T47D (cell line): ENCODE results near the gene C6orf89.

Source experiments
- DNase-seq, 2 experiments: peaks; one replicate each; pipeline versions ENCODE4 v3.0.0 to v3.0.0-alpha.2; 2011 to 2012; ENCODE audit warnings: low read depth in 1 of 2, low spot score in 1 of 2
- JUND ChIP-seq: IDR thresholded peaks from 2 replicates; pipeline ENCODE4 v1.6.1; 2012; ENCODE audit warnings: low read depth
- in situ Hi-C: cut with HindIII; loops from 2 replicates; pipeline ENCODE4 v1.10.0; 2016; ENCODE audit warnings: low sequenced_read_pairs, low pct_unique_long_range_greater_than_20kb

The C6orf89 gene

GRCh38 chr6:36924131-36924530, 38.4 kb downstream of the C6orf89 start:
- in situ Hi-C loops = no loop called here
- no peak for TF ChIP-seq JUND
- no peak for DNase-seq

GRCh38 chr6:36924778-36925374, 39.1 kb downstream of the C6orf89 start:
- in situ Hi-C loops = no loop called here
- TF ChIP-seq JUND = no peak
- DNase-seq = no peak

GRCh38 chr6:36925809-36926208, 40.1 kb downstream of the C6orf89 start:
- in situ Hi-C loops = no loop called here
- TF ChIP-seq JUND = no peak
- no peak for DNase-seq

- TF ChIP-seq JUND = no peak
- in situ Hi-C loops = no loop called here
- no peak for DNase-seq
These were observed 41.2 kb downstream of the C6orf89 start for GRCh38 chr6:36926708-36927513.

GRCh38 chr6:36927691-36928546, 42.2 kb downstream of the C6orf89 start:
- DNase-seq = no peak
- in situ Hi-C loops = no loop called here

GRCh38 chr6:36928547-36928918, 42.8 kb downstream of the C6orf89 start:
- no peak for DNase-seq
- in situ Hi-C loops = no loop called here
- no peak for TF ChIP-seq JUND

More at GRCh38 chr6:36927691-36928546, 42.2 kb downstream of the C6orf89 start:
- TF ChIP-seq JUND = no peak

- DNase-seq = no peak
- TF ChIP-seq JUND = no peak
- in situ Hi-C loops = no loop called here
These were observed 43.4 kb downstream of the C6orf89 start for GRCh38 chr6:36929152-36929551.

GRCh38 chr6:36929607-36930006, 43.9 kb downstream of the C6orf89 start:
- TF ChIP-seq JUND = no peak
- DNase-seq = no peak
- in situ Hi-C loops = no loop called here

- DNase-seq = no peak
- TF ChIP-seq JUND = no peak
- in situ Hi-C loops = no loop called here
These were observed 44.7 kb downstream of the C6orf89 start for GRCh38 chr6:36930483-36930882.

GRCh38 chr6:36933102-36933501, 47.4 kb downstream of the C6orf89 start:
- no peak for DNase-seq
- in situ Hi-C loops = no loop called here
- TF ChIP-seq JUND = no peak

- no peak for DNase-seq
- no peak for TF ChIP-seq JUND
- in situ Hi-C loops = no loop called here
These were observed 47.8 kb downstream of the C6orf89 start for GRCh38 chr6:36933519-36933918.

GRCh38 chr6:36934901-36935300, 49.1 kb downstream of the C6orf89 start:
- in situ Hi-C loops = no loop called here
- no peak for TF ChIP-seq JUND
- DNase-seq = no peak

GRCh38 chr6:36936824-36937223, 51.1 kb downstream of the C6orf89 start:
- in situ Hi-C loops = no loop called here
- no peak for TF ChIP-seq JUND
- DNase-seq = no peak
